Measurements from ENCODE around the gene RPS15.

Gene RPS15

GRCh38 chr19:1427221-1427920, 10.8 kb upstream of the RPS15 start:
- H3K4me3 ChIP-seq (ENCODE audit: low read length): no peak overlapping the region
- peaks cover 89% of the 10 kb centered on the region for H3K36me3 ChIP-seq (ENCODE audit: control insufficient read depth, low read length)
- H3K4me1 ChIP-seq (ENCODE audit: control insufficient read depth, low read length): no peaks in the 10 kb centered on the region
- no peaks in the 10 kb centered on the region; the same call in 1 of the 2 replicates for H4K20me1 ChIP-seq (ENCODE audit: control insufficient read depth, insufficient read depth, low read depth, low read length)
- H3K9me3 ChIP-seq (ENCODE audit: control insufficient read depth, insufficient read depth, low read length): no peaks in the 10 kb centered on the region
- no peaks in the 10 kb centered on the region for H3F3A ChIP-seq (ENCODE audit: control insufficient read depth, insufficient read depth)
- no peak overlapping the region for H3K4me2 ChIP-seq (ENCODE audit: low read length)
- peaks cover 44% of the 10 kb centered on the region for H3K79me2 ChIP-seq (ENCODE audit: control insufficient read depth, low read length)
- TF ChIP-seq CTCF (IDR thresholded peaks at IDR 0.05; ENCODE audit: low read depth, low read length, poor library complexity, severe bottlenecking) (no peak), EZH2phosphoT487 (IDR thresholded peaks at IDR 0.05; ENCODE audit: borderline replicate concordance, low read length) (no peak)
- H3K9me2 ChIP-seq (replicated peaks; ENCODE audit: control insufficient read depth, low read length): no peaks in the 10 kb centered on the region
- H3K27ac ChIP-seq (ENCODE audit: low read depth, low read length): no peak overlapping the region
- no peaks in the 10 kb centered on the region for H3K27me3 ChIP-seq (ENCODE audit: control insufficient read depth, low read length)

GRCh38 chr19:1428738-1429391, 9.3 kb upstream of the RPS15 start:
- Histone ChIP-seq H3K79me2 (ENCODE audit: control insufficient read depth, low read length) (peaks cover 30% of the 10 kb centered on the region), H4K20me1 (ENCODE audit: control insufficient read depth, insufficient read depth, low read depth, low read length) (no peaks in the 10 kb centered on the region; the same call in 1 of the 2 replicates), H3K9me2 (replicated peaks; ENCODE audit: control insufficient read depth, low read length) (no peaks in the 10 kb centered on the region), H3K4me1 (ENCODE audit: control insufficient read depth, low read length) (no peaks in the 10 kb centered on the region), H3K27ac (ENCODE audit: low read depth, low read length) (no peak overlapping the region), H3K27me3 (ENCODE audit: control insufficient read depth, low read length) (no peaks in the 10 kb centered on the region), H3K4me3 (ENCODE audit: low read length) (no peak overlapping the region), H3K36me3 (ENCODE audit: control insufficient read depth, low read length) (peaks cover 88% of the 10 kb centered on the region), H3K4me2 (ENCODE audit: low read length) (no peak overlapping the region), H3F3A (ENCODE audit: control insufficient read depth, insufficient read depth) (no peaks in the 10 kb centered on the region), H3K9me3 (ENCODE audit: control insufficient read depth, insufficient read depth, low read length) (no peaks in the 10 kb centered on the region)
- TF ChIP-seq CTCF (IDR thresholded peaks at IDR 0.05; ENCODE audit: low read depth, low read length, poor library complexity, severe bottlenecking) (no peak), EZH2phosphoT487 (IDR thresholded peaks at IDR 0.05; ENCODE audit: borderline replicate concordance, low read length) (no peak)

GRCh38 chr19:1429750-1430149, 8.4 kb upstream of the RPS15 start:
- peaks cover 25% of the 10 kb centered on the region for H3K79me2 ChIP-seq (ENCODE audit: control insufficient read depth, low read length)

More at GRCh38 chr19:1429750-1430149, 8.4 kb upstream of the RPS15 start:
- no peak overlapping the region for H3K4me2 ChIP-seq (ENCODE audit: low read length)
- H3K27ac ChIP-seq (ENCODE audit: low read depth, low read length): no peak overlapping the region
- TF ChIP-seq EZH2phosphoT487 (IDR thresholded peaks at IDR 0.05; ENCODE audit: borderline replicate concordance, low read length): no peak
- TF ChIP-seq CTCF (IDR thresholded peaks at IDR 0.05; ENCODE audit: low read depth, low read length, poor library complexity, severe bottlenecking): no peak
- no peaks in the 10 kb centered on the region for H3F3A ChIP-seq (ENCODE audit: control insufficient read depth, insufficient read depth)
- H3K4me3 ChIP-seq (ENCODE audit: low read length): no peak overlapping the region
- H3K9me2 ChIP-seq (replicated peaks; ENCODE audit: control insufficient read depth, low read length): no peaks in the 10 kb centered on the region
- no peaks in the 10 kb centered on the region; the same call in 1 of the 2 replicates for H4K20me1 ChIP-seq (ENCODE audit: control insufficient read depth, insufficient read depth, low read depth, low read length)
- no peaks in the 10 kb centered on the region for H3K9me3 ChIP-seq (ENCODE audit: control insufficient read depth, insufficient read depth, low read length)
- H3K4me1 ChIP-seq (ENCODE audit: control insufficient read depth, low read length): no peaks in the 10 kb centered on the region
- no peaks in the 10 kb centered on the region for H3K27me3 ChIP-seq (ENCODE audit: control insufficient read depth, low read length)
- H3K36me3 ChIP-seq (ENCODE audit: control insufficient read depth, low read length): peaks cover 89% of the 10 kb centered on the region

Data from DOHH2 (cell line).